PFSK-1 (cell line): ENCODE results near the gene BAHCC1.

Experiments
- FOXP2 ChIP-seq: optimal IDR thresholded peaks from 2 replicates; pipeline ENCODE3; 2011; ENCODE audit warnings: borderline replicate concordance, control low read depth, inconsistent platforms; ENCODE audit not compliant: insufficient read depth; ENCODE audit errors: extremely low read length, extremely low read depth
- POLR2AphosphoS5 ChIP-seq: IDR thresholded peaks from 2 replicates; pipeline ENCODE4 v1.6.1; 2012; ENCODE audit warnings: low read depth, mild to moderate bottlenecking, control low read depth, low read length, moderate library complexity
- SIN3A ChIP-seq: IDR thresholded peaks from 2 replicates; pipeline ENCODE4 v1.6.1; 2012; ENCODE audit warnings: mild to moderate bottlenecking, low read length, moderate library complexity, borderline replicate concordance; ENCODE audit not compliant: insufficient read depth
- TAF1 ChIP-seq: IDR thresholded peaks from 2 replicates; pipeline ENCODE4 v1.6.1; 2012; ENCODE audit warnings: low read length, control low read depth, borderline replicate concordance; ENCODE audit not compliant: insufficient read depth
- TF ChIP-seq, protein P1 (sequence below), 2 experiments: IDR thresholded peaks; 2 replicates each; pipeline versions ENCODE4 v1.6.1 to v1.8.0; 2011 to 2012; ENCODE audit warnings: low read depth in 2 of 2, low read length in 2 of 2, control low read depth in 1 of 2, inconsistent platforms in 1 of 2, mild to moderate bottlenecking in 1 of 2, moderate library complexity in 1 of 2; ENCODE audit not compliant: insufficient read depth in 1 of 2

The BAHCC1 gene

DNA sequence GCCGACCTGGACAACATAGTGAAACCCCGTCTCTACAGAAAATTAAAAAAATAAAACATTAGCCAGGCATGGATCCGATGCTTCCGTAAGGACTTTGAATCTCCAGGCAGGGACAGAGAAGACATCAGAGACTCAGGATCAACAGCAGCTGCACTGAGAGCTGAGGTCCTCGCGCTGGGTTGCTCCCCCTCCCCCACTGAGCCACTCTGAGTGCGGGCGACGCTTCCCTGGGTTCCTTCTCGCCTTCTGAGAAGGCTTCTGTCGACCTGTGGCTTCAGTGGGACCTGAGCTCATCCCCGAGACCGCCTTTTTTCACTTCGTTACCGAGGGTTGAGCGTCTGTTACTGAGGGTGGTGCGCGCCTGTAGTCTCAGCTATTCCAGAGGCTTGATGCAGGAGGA lies 96.9 kb downstream of the BAHCC1 start:
- TF ChIP-seq SIN3A (no peak), TAF1 (no peak)

DNA sequence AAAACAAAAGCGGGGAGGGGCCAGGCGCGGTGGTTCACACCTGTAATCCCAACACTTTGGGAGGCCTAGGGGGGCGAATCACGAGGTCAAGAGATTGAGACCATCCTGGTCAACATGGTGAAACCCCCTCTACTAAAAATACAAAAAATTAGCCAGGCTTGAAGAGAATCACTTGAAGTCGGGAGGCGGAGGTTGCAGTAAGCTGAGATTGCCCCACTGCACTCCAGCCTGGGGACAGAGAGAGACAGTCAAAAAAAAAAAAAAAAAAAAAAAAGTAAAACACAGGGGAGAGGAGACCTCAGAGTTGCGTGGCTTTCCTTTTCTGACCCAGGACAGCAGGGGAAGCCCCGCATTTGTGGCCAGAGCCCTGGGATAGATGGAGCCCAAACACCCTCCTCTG lies 97.4 kb downstream of the BAHCC1 start:
- TF ChIP-seq TAF1: no peak
- TF ChIP-seq SIN3A: no peak
- no peak for TF ChIP-seq POLR2AphosphoS5
- TF ChIP-seq, protein P1, sequence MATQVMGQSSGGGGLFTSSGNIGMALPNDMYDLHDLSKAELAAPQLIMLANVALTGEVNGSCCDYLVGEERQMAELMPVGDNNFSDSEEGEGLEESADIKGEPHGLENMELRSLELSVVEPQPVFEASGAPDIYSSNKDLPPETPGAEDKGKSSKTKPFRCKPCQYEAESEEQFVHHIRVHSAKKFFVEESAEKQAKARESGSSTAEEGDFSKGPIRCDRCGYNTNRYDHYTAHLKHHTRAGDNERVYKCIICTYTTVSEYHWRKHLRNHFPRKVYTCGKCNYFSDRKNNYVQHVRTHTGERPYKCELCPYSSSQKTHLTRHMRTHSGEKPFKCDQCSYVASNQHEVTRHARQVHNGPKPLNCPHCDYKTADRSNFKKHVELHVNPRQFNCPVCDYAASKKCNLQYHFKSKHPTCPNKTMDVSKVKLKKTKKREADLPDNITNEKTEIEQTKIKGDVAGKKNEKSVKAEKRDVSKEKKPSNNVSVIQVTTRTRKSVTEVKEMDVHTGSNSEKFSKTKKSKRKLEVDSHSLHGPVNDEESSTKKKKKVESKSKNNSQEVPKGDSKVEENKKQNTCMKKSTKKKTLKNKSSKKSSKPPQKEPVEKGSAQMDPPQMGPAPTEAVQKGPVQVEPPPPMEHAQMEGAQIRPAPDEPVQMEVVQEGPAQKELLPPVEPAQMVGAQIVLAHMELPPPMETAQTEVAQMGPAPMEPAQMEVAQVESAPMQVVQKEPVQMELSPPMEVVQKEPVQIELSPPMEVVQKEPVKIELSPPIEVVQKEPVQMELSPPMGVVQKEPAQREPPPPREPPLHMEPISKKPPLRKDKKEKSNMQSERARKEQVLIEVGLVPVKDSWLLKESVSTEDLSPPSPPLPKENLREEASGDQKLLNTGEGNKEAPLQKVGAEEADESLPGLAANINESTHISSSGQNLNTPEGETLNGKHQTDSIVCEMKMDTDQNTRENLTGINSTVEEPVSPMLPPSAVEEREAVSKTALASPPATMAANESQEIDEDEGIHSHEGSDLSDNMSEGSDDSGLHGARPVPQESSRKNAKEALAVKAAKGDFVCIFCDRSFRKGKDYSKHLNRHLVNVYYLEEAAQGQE (IDR thresholded peaks at IDR 0.05; ENCODE audit: insufficient read depth in 1 of 2, low read depth in 2 of 2, low read length in 2 of 2): no peak
- TF ChIP-seq FOXP2: no peak

DNA sequence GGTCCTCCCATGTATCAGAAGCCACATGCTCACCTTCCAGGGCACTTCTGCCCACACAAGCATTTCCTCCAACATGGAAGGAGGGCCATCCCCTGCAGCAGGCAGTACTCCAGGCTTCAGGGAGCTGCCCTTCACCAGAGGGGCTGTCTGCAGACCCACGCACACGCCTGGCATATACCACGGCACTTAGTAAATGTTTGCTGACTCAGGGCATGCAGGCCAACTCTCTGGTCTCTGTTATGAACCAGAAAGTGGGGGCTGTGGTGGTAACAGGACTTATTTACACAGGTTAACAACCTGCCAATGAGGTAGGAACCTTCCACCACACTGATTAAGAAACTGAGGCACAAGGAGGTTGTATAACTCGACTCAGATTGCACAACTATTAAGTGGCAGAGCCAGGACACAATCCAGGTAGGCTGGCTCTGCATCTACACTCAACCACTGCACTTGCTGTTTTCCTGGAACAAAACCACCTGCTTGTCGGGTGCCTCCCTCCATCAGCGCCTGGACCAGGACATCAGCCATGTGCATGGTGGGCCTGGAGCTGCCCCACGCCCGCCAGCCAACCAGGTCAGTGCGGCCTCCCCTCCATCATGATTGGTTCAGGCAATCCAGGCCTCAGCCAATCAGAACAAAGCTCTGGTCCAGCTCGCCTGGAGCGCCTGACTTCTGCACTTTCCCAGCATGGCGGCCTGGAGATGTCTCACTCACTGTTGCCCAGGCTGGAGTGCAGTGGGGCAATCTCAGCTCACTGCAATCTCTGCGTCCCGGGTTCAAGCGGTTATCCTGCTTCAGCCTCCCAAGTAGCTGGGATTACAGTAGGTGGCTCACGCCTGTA lies 98.2 kb downstream of the BAHCC1 start:
- no peak for TF ChIP-seq POLR2AphosphoS5
- TF ChIP-seq SIN3A: no peak
- TF ChIP-seq TAF1: no peak
- TF ChIP-seq FOXP2: no peak
- TF ChIP-seq, protein P1 (IDR thresholded peaks at IDR 0.05; ENCODE audit: insufficient read depth in 1 of 2, low read depth in 2 of 2, low read length in 2 of 2): no peak

DNA sequence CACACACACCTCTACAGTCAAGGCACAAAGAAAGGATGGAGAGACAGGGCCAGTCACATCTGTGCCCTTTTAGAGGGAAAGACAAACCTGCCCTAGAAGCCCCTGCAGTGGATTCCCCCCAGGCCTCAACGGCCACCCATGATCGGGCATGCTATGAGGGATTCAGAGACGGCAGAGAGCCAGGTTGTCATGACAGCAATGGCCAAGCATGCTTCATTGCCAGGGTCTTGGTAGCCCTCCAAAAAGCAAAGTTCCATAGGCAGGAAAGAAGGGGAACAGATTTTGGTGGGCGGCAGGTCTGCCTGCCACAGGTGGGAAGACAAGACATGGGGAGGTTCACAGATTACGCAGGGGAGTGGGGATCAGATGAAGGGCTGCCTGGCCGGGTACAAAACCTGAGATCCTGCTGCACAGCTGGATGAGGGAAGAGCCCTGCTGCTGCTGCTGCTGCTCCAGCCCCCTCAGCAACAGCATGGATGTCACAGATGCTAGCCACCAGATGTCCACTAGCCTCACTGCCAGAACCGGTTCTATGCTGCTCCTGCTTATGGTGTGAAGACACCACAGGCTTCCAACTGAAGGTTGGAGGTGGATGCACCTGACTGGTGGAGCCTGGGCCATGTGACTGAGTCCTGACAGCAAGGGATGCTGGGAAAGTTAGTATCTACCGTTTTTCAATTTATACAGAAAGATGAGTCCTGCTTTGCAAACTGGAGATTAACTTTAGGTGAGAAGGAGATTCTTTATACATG lies 99.5 kb downstream of the BAHCC1 start:
- TF ChIP-seq, protein P1 (IDR thresholded peaks at IDR 0.05; ENCODE audit: insufficient read depth in 1 of 2, low read depth in 2 of 2, low read length in 2 of 2): no peak
- no peak for TF ChIP-seq FOXP2
- no peak for TF ChIP-seq SIN3A
- TF ChIP-seq TAF1: no peak
- 0 out of 2 replicates have a peak, but pooled peaks have one; percentile 25 for TF ChIP-seq POLR2AphosphoS5

DNA sequence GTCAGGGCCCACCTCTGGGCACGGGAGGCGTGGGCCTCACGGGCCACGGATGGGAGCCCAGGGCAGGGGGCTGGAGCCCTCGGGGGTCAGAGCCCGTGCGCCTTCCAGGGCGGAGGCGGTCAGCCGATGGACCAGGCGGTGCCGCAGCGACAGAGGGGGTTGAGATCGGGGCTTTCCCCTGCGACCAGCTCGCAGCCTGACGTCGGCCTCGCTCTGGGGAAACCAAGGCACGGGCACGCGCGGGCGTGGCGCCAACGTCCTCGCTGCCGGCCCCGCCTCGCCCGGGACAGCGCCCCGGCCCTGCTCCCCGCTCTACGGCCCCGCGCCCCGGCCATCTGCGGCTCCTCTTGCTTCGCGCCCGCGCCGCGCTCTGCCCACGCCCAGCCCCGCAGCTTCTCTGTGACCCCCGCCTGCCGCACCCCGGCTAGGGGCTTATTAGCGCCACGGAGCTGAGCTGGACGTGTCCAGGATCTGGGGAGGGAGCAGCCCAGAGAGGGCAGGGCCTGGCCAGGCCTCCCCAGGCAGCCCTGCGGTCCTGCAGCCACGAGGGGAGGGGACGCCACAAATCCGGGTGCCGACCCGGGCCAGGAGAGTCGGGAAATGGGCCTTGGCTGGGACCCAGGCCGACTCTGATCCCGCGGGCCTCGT lies 103.8 kb downstream of the BAHCC1 start:
- TF ChIP-seq FOXP2: no peak

DNA sequence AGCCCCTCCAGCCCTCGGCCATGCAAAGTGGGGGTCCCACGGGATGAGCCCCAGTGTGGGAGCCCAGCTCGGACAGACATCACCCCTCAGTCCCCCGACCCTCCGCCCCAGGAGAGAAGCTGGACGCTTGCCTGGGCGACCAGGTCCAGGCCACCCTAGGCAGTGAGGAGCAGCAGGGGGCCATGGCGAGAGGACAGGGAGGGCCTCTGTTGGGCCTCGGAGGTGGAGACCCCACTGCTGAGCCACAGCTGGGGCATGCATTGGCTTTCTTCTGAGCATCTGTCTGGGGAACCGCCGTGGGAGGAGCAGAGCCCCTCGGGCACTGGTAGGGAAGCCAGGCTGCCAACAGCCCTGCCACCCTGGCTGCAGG lies 104.3 kb downstream of the BAHCC1 start:
- no peak for TF ChIP-seq FOXP2
- no peak for TF ChIP-seq POLR2AphosphoS5
- TF ChIP-seq, protein P1 (IDR thresholded peaks at IDR 0.05; ENCODE audit: insufficient read depth in 1 of 2, low read depth in 2 of 2, low read length in 2 of 2): no peak
- no peak for TF ChIP-seq TAF1
- TF ChIP-seq SIN3A: no peak
